Body of pancreas (tissue), 4 donors: ENCODE data around the gene BMPR2. TPM values are rescaled to one million over a fixed set of nuclear protein-coding genes. Genes with fewer than 3 reads are reported as not detected.
"Not testable (repeated sequence)": the region's sequence is repeated elsewhere in the genome, so short reads cannot be mapped to it uniquely, and the experiment has no call there.

Experiments used
- ATAC-seq: fragments of 150-250 bp; one replicate; pipeline ENCODE4 v1.9.1; 2016
- DNase-seq, 4 donors: peaks; one replicate each; pipeline ENCODE4 v3.0.0-alpha.2; 2019
- H3K27ac ChIP-seq, 4 donors: fragments of 200-600 bp; sonication (generic); 1 replicate in 3 of 4; 2 replicates in 1 of 4; pipeline versions ENCODE4 v1.5.1 to v1.6.1; 2016 to 2019; ENCODE audit warnings: mild to moderate bottlenecking in 1 of 4, mixed read lengths in 1 of 4, moderate library complexity in 1 of 4
- H3K27me3 ChIP-seq, 2 donors: fragments of 200-600 bp; sonication (generic); one replicate each; pipeline ENCODE4 v1.6.0; 2016; ENCODE audit warnings: mild to moderate bottlenecking in 1 of 2
- H3K36me3 ChIP-seq, 2 donors: fragments of 200-600 bp; sonication (generic); replicated peaks in 1 of 2; 2 replicates each; pipeline ENCODE4 v1.5.1; 2016; ENCODE audit warnings: low read depth in 2 of 2; ENCODE audit not compliant: insufficient read depth in 1 of 2
- H3K4me1 ChIP-seq: fragments of 200-600 bp; sonication (generic); one replicate; pipeline ENCODE4 v1.6.0; 2016
- H3K4me3 ChIP-seq, 2 donors: fragments of 200-600 bp; sonication (generic); 1 replicate in 1 of 2; 2 replicates in 1 of 2; pipeline ENCODE4 v1.5.1; 2016 to 2019
- H3K9me3 ChIP-seq, 3 donors: fragments of 200-600 bp; sonication (generic); 1 replicate in 2 of 3; 2 replicates in 1 of 3; pipeline ENCODE4 v1.5.1; 2016
- CTCF ChIP-seq, 7 experiments: fragments of 450-650 bp in 4 of 7; fragments of 200-600 bp in 3 of 7; sonication (generic) in 3 of 7; IDR thresholded peaks; one replicate each; pipeline ENCODE4 v1.5.1; 2016 to 2019; ENCODE audit warnings: antibody characterized with exemption in 7 of 7
- POLR2A ChIP-seq, 3 donors: fragments of 450-650 bp; IDR thresholded peaks; one replicate each; pipeline ENCODE4 v1.6.1; 2016; ENCODE audit warnings: antibody characterized with exemption in 3 of 3, mild to moderate bottlenecking in 2 of 3
- WGBS, 2 donors: methylation state at CpG; one replicate each; pipeline ENCODE4 v1.1.5; 2017; 5-methylcytosine and 5-hydroxymethylcytosine counted together
- intact Hi-C: fragments of 100-400 bp; cut with DNase I; formaldehyde crosslinking; loops from one replicate; pipeline ENCODE4 v1.15.1; 2023
- total RNA-seq, 2 donors: library from RNA; depleted of rRNA; stranded (reverse); fragments of >200 nt; gene quantifications; one replicate each; pipeline ENCODE4 v1.1.0, GENCODE V29; 2016

BMPR2 gene
- total RNA-seq, 2 donors from 2014 or later, result 13.7 to 26.7 TPM

DNA sequence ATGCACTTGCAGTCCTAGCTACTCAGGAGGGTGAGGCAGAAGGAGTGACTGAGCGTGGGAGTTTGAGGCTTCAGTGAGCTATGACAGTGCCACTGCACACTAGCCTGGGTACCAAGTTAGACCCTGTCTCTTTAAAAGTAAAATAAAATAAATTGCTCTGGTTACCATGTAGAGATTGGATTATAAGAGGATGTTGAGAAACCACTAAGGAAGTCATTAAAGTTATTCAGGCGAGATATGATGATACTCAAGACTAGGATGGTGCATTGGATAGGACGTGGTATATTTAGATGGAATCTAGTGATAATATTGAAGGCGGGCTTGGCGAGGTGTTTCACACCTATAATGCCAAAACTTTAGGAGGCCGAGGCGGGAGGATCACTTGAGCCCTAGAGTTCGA lies 50.6 kb downstream of the BMPR2 start:
- no peaks in the 10 kb centered on the region for H3K36me3 ChIP-seq
- ATAC-seq (no peak), DNase-seq (no peak)
- intact Hi-C loops, result no loop called here
- H3K4me3 ChIP-seq, result no peak overlapping the region
- no peak for TF ChIP-seq CTCF (IDR thresholded peaks at IDR 0.05)
- TF ChIP-seq POLR2A (IDR thresholded peaks at IDR 0.05), result no peak
- WGBS, 2 donors, result 73 to 97% methylated on average over 8 of the region's 8 CpGs
- H3K27ac ChIP-seq, result no peak overlapping the region
- H3K4me1 ChIP-seq, result no peaks in the 10 kb centered on the region
- H3K27me3 ChIP-seq, result no peaks in the 10 kb centered on the region
- H3K9me3 ChIP-seq, result no peaks in the 10 kb centered on the region

DNA sequence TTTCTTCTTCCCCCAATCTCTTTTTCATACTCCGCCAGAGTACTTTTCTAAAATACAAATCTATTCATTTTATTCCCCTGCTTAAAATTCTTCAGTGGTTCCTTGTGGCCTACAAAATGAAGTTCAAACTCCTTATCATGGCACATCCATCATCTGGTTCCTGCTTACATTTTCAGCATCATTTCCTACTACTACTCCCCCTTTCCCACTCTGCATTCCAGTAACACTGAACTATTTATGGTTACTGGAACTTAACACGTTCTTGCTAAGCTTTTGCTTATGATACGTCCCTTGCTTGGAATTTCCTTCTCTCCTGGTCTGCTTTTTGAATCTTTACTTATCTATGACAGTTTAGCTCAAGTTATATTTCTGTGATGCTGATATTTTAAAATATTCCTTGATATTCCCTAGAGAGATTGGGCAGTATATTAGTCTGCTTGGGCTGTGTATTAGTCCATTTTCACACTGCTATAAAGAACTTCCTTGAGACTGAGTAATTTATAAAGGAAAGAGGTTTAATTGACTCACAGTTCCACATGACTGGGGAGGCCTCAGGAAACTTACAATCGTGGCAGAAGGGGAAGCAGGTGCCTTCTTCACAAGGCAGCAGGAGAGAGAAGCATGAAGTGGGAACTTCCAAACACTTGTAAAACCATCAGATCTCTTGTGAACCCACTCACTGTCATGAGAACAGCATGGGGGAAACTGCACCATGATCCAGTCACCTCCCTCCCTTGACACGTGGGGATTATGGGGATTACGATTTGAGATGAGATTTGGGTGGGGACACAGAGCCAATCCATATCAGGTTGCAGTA lies 53.2 kb downstream of the BMPR2 start:
- intact Hi-C loops, result no loop called here
- 86 to 88% methylated on average over 6 of the region's 6 CpGs for WGBS, 2 donors
- DNase-seq, result no peak
- peaks cover 7% of the 10 kb centered on the region for H3K4me1 ChIP-seq
- TF ChIP-seq POLR2A (IDR thresholded peaks at IDR 0.05) (no peak), CTCF (IDR thresholded peaks at IDR 0.05) (no peak)
- H3K9me3 ChIP-seq, result no peaks in the 10 kb centered on the region
- H3K27me3 ChIP-seq, result no peaks in the 10 kb centered on the region
- H3K4me3 ChIP-seq, result no peak overlapping the region
- ATAC-seq, result no peak
- peak overlapping the region in 1 of 4 donors; percentile 10 for H3K27ac ChIP-seq
- no peaks in the 10 kb centered on the region for H3K36me3 ChIP-seq

DNA sequence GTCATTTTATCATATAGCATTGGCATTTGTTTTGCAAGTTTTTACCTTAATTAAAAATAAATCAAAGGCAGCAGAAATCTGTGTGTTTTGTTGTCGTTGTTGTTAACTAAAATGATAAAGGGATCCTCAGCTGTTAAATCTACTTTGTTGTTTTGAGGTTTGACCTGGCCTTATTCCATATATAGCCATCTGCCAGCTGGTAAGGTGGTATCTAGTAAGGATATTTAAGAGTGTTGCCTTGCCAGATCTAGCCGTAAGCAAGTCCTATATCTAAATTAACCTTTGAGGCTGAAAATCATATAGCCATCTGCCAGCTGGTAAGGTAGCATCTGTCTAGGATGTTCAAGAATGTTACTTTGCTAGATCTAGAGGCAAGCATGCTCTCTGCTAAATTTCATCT lies 56.6 kb downstream of the BMPR2 start:
- Histone ChIP-seq H3K27ac (no peak overlapping the region), H3K36me3 (no peaks in the 10 kb centered on the region), H3K4me1 (peaks cover 9% of the 10 kb centered on the region), H3K9me3 (no peaks in the 10 kb centered on the region), H3K4me3 (no peak overlapping the region), H3K27me3 (no peaks in the 10 kb centered on the region)
- no peak for ATAC-seq
- intact Hi-C loops, result no loop called here
- DNase-seq, result no peak
- 60 to 62% methylated on average over 2 of the region's 2 CpGs for WGBS, 2 donors
- TF ChIP-seq POLR2A (IDR thresholded peaks at IDR 0.05) (no peak), CTCF (IDR thresholded peaks at IDR 0.05) (no peak)

DNA sequence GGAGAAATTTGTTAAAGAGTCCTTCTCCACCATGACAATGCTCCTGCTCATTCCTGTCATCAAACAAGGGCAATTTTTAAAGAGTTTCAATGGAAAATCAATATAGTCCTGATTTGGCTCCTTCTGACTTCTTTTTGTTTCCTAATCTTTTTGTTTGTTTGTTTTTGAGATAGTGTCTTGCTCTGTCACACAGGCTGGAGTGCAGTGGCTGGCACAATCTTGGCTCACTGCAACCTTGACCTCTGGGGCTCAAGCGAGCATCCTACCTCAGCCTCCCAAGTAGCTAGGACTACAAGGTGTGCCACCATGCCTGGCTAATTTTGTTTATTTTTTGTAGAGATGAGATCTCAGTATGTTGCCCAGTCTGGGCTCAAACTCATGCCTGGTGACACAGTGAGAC lies 58.3 kb downstream of the BMPR2 start:
- Histone ChIP-seq H3K9me3 (no peaks in the 10 kb centered on the region), H3K27ac (no peak overlapping the region), H3K36me3 (no peaks in the 10 kb centered on the region), H3K4me3 (no peak overlapping the region), H3K4me1 (peaks cover 9% of the 10 kb centered on the region), H3K27me3 (no peaks in the 10 kb centered on the region)
- TF ChIP-seq POLR2A (IDR thresholded peaks at IDR 0.05) (no peak), CTCF (IDR thresholded peaks at IDR 0.05) (no peak)
- intact Hi-C loops, result no loop called here
- WGBS, 2 donors, result 56 to 57% methylated on average over 1 of the region's 1 CpG
- ATAC-seq (no peak), DNase-seq (no peak)

DNA sequence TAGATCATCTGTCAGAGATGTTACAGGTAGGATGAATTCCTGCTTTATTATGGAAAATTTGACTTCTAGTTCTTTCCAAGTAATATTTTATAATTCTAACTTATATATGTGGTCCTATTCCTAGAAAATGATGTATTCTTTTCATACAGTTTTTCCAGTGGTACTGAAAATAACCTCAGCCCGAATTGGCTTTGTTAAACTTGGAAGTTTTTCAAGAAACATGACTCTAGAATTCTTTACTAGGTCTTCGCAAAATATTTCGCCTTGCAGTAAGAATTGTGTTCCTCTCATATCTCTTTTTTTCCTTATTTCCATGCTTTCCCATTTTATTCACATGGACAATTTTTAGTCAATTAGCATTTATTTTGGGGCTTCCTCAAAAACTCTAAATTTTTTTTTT lies 60.5 kb downstream of the BMPR2 start:
- no peak overlapping the region for H3K27ac ChIP-seq
- no peak for DNase-seq
- 60 to 66% methylated on average over 3 of the region's 3 CpGs for WGBS, 2 donors

GRCh38 chr2:202440117-202440516 lies 64.0 kb downstream of the BMPR2 start:
- H3K36me3 ChIP-seq, DNase-seq, H3K9me3 ChIP-seq, intact Hi-C loops, H3K4me3 ChIP-seq, ATAC-seq, H3K27me3 ChIP-seq, H3K4me1 ChIP-seq, H3K27ac ChIP-seq: not testable (repeated sequence)
- 96 to 99% methylated on average over 8 to 15 of the region's 24 CpGs for WGBS, 2 donors

More for the DNA sequence above, 60.5 kb downstream of the BMPR2 start:
- Histone ChIP-seq H3K27me3 (no peaks in the 10 kb centered on the region), H3K4me1 (peaks cover 9% of the 10 kb centered on the region), H3K4me3 (no peak overlapping the region), H3K9me3 (no peaks in the 10 kb centered on the region), H3K36me3 (no peaks in the 10 kb centered on the region)
- intact Hi-C loops, result no loop called here
- ATAC-seq, result no peak
- TF ChIP-seq CTCF (IDR thresholded peaks at IDR 0.05) (no peak), POLR2A (IDR thresholded peaks at IDR 0.05) (no peak)
